Skeletal muscle satellite cell (primary cell): ENCODE results near the gene IL6ST.

ENCODE experiments used
- H3K27me3 ChIP-seq: 2 replicates; pipeline ENCODE4 v1.7.0; 2013; ENCODE audit warnings: low read length; ENCODE audit not compliant: control insufficient read depth, insufficient read depth
- H3K36me3 ChIP-seq: 2 replicates; pipeline ENCODE4 v1.7.0; 2013; ENCODE audit warnings: mild to moderate bottlenecking, control low read depth, low read length; ENCODE audit not compliant: insufficient read depth
- H3K4me1 ChIP-seq: 2 replicates; pipeline ENCODE4 v1.7.0; 2013; ENCODE audit warnings: low read length; ENCODE audit not compliant: control insufficient read depth, insufficient read depth
- H3K4me2 ChIP-seq: 2 replicates; pipeline ENCODE4 v1.7.0; 2013; ENCODE audit warnings: mild to moderate bottlenecking, low read length
- H3K4me3 ChIP-seq: 2 replicates; pipeline ENCODE4 v1.7.0; 2013; ENCODE audit warnings: low read length
- H3K9ac ChIP-seq: 2 replicates; pipeline ENCODE4 v1.7.0; 2013; ENCODE audit warnings: mild to moderate bottlenecking, low read depth, low read length, moderate library complexity
- H3K9me3 ChIP-seq: replicated peaks from 2 replicates; pipeline ENCODE4 v1.7.0; 2013; ENCODE audit warnings: mild to moderate bottlenecking, control low read depth, low read length

Gene IL6ST

DNA sequence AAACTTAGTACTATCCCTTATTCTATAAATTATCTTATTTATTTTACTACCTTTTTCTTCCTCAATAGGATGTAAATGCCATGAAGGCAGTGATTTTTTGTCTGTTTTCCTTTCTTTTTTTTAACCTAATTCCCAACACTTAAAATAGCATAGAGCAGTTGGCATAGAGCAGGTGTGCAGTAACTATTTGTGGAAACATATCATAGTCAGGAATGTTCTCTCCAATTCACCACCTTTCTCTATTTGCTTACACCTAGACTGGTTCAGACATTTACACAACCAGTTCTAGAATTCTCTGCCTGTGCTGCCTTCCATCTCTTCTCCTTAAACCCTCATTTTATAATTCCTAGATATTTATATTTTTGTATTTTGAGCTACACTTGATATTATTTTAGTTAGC is 94.0 kb downstream of the IL6ST start:
- Histone ChIP-seq H3K4me1 (peaks cover 21% of the 10 kb centered on the region), H3K9me3 (no peaks in the 10 kb centered on the region), H3K27me3 (no peaks in the 10 kb centered on the region), H3K4me3 (no peak overlapping the region), H3K36me3 (no peaks in the 10 kb centered on the region), H3K4me2 (no peak overlapping the region), H3K9ac (no peak overlapping the region)

DNA sequence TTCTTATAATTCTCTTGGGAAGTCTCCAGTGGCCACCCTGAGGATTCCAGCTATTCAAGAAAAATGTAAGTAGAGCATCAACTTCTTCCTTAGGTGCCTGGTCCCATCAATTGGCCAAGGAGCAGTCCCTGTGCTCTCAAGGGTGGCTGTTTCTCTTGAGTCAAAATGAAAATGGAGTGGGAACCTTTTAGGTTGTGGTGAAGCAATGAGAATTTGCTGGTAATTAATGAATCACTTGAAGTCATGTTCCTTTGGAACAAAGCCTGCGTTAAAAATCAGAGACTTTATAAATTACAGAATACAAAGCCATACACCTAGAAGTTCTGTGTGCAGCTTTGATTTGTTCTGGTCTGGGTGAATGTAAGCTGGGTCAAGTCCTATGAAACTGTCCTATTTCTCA is 94.7 kb downstream of the IL6ST start:
- Histone ChIP-seq H3K4me1 (peaks cover 21% of the 10 kb centered on the region), H3K4me3 (no peak overlapping the region), H3K9me3 (no peaks in the 10 kb centered on the region), H3K36me3 (no peaks in the 10 kb centered on the region), H3K9ac (no peak overlapping the region), H3K27me3 (no peaks in the 10 kb centered on the region), H3K4me2 (no peak overlapping the region)

DNA sequence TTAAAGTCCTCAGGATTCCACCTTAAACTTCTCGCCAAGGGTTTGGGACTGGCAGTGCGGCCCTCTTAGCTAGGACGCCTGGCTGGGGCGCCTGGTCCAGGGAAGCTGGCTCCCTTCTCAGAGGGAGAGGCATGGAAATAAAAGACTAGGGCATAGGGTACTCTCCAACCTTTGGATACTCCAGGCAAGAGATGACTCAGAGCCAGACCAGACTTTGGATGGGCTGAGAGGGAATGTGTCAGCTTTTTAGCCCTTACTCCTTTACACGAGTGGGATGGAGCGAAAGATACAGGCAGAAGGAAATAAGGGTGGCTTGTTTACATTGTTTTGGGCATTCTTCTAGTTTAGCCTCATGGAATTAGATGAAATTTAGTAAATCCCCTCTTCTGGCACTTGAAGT is 95.4 kb downstream of the IL6ST start:
- no peaks in the 10 kb centered on the region for H3K27me3 ChIP-seq
- no peak overlapping the region for H3K4me2 ChIP-seq
- no peak overlapping the region for H3K9ac ChIP-seq
- H3K4me1 ChIP-seq = peaks cover 21% of the 10 kb centered on the region
- no peaks in the 10 kb centered on the region for H3K9me3 ChIP-seq
- H3K36me3 ChIP-seq = no peaks in the 10 kb centered on the region
- H3K4me3 ChIP-seq = no peak overlapping the region

DNA sequence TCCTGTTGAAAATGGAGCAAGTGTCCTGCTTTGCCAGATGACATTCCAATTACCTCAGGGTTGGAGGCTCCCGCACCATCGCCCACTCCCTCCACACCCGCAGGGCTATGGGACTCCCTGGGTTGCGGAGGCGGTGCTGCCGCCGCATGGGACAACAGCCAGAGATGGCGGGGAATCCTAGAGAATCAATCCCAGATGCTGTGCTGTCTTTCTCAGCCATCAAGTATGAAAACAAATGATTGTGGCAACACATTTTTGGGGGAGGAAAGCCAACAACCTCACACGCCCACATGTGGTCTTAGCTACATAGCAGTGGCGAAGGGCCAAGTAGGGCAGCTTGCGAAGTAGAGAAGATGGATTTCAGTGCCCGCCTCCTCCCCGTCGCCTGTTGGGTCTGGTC is 96.9 kb downstream of the IL6ST start:
- H3K9ac ChIP-seq = no peak overlapping the region
- H3K4me1 ChIP-seq = peaks cover 21% of the 10 kb centered on the region
- H3K9me3 ChIP-seq = no peaks in the 10 kb centered on the region
- H3K27me3 ChIP-seq = no peaks in the 10 kb centered on the region
- H3K4me2 ChIP-seq = peak overlapping the region; percentile 77
- H3K36me3 ChIP-seq = no peaks in the 10 kb centered on the region
- H3K4me3 ChIP-seq = peak overlapping the region; percentile 58

DNA sequence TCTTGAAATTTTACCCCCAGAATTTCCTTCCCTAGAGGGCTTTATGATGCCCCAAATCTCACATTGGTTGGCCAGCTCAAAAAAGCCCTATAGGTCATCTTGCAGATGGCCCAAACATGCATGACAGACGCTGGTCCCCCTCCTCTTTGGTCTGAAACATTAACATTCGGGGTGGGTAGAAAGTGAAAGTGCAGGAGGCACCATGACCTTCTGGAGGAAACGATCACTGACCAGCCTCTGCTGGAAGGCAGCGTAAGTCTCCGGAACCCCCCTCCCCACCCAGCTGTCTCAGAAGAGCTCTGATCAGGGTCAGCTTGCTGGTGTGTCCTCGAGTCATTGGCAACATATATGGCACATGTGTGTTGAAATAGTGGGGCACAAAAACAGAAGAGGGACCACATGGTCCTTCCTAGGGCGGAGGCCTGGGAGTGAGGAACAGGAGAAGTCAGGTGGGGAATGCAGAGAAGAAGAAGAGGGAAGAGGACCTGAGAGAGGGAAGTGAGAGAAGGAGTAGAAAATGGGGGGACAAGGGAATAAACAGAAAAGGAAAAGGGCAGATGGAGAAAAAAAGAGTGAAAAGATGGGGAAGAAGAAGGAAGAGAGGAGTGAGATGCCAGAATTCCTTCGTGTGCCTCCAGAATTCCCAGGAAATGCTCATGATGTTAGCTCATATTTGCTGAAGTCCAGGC is 97.4 kb downstream of the IL6ST start:
- Histone ChIP-seq H3K27me3 (no peaks in the 10 kb centered on the region), H3K9me3 (no peaks in the 10 kb centered on the region), H3K4me1 (peaks cover 21% of the 10 kb centered on the region), H3K4me3 (peak overlapping the region; percentile 58), H3K9ac (no peak overlapping the region), H3K4me2 (peak overlapping the region; percentile 77), H3K36me3 (no peaks in the 10 kb centered on the region)

DNA sequence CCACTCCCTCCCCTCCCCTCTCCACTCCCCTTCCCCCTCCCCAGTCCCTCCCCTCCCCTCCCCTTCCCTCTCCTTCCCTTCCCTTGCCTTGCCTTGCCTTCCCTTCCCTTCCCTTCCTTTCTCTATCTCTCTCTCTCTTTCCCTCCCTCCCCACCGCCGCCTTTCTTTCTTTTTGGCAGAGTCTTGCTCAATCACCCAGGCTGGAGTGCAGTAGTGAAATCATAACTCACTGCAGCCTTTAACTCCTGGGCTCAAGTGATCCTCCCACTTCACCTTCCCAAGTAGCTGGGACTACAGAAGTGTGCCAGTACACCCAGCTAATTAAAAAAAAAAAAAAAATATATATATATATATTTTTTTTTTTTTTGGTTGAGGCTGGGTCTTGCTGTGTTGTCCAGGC is 98.1 kb downstream of the IL6ST start:
- Histone ChIP-seq H3K9me3 (no peaks in the 10 kb centered on the region), H3K9ac (no peak overlapping the region), H3K4me3 (no peak overlapping the region), H3K4me2 (no peak overlapping the region), H3K4me1 (peaks cover 21% of the 10 kb centered on the region), H3K36me3 (no peaks in the 10 kb centered on the region), H3K27me3 (no peaks in the 10 kb centered on the region)

DNA sequence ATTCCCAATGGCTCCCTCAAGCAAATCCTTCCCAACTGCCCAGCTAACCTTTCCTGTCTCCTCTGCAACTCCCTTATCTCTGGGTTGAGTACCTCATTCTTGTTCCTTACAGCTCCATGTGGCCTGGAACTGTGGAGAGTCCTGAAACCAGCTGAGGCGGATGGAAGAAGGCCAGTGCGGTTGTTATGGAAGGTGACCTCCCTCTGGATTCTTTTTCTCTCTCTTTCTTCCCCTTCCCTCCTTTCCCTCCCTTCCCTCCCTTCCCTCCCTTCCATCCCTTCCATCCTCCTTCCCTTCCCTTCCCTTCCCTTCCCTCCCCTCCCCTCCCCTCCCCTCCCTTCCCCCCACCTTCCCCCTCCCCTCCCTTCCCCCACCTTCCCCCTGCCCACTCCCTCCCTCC is 98.5 kb downstream of the IL6ST start:
- H3K36me3 ChIP-seq = no peaks in the 10 kb centered on the region
- H3K4me3 ChIP-seq = no peak overlapping the region
- no peaks in the 10 kb centered on the region for H3K9me3 ChIP-seq
- H3K4me2 ChIP-seq = no peak overlapping the region
- peaks cover 21% of the 10 kb centered on the region for H3K4me1 ChIP-seq
- H3K9ac ChIP-seq = no peak overlapping the region
- no peaks in the 10 kb centered on the region for H3K27me3 ChIP-seq

DNA sequence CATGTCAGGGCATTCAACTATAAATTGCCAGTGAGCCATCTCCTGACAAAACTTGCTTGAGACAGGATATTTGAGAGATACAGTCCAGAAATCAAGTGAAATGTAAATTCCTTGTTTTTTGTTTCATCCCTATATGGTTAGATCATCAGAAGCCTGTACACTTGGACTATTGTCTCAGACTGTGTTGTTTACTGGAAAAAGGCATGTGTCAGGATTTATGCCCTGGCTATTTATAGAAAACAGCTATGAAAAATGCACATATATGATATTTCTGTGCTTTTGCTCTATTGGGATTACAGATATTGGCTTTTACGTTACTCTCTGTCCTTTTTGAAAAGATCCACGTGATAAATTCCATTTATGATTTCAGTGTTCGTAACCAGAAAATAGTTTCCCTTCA is 99.4 kb downstream of the IL6ST start:
- Histone ChIP-seq H3K9ac (no peak overlapping the region), H3K27me3 (no peaks in the 10 kb centered on the region), H3K9me3 (no peaks in the 10 kb centered on the region), H3K36me3 (no peaks in the 10 kb centered on the region), H3K4me2 (no peak overlapping the region), H3K4me3 (no peak overlapping the region), H3K4me1 (peaks cover 21% of the 10 kb centered on the region)

DNA sequence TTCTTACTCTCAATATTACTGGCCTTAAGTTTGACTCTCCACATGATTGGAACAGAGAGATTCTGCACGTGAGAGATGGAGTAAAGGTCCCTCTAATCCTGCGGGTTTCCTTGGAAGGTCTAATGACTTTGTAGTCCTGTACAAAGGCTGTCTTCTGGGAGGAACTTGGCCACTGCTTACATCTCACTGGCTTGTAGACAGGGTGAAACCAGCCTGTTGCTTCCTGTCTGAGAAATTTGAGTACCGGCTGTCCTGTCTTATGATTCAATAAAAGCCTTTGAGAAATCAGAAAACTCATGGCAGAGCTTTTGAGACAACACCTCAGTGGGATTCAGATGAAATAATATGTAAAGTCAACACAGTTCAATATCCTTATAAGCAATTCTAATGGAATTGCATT is 100.6 kb downstream of the IL6ST start:
- H3K27me3 ChIP-seq = no peaks in the 10 kb centered on the region
- no peak overlapping the region for H3K9ac ChIP-seq

DNA sequence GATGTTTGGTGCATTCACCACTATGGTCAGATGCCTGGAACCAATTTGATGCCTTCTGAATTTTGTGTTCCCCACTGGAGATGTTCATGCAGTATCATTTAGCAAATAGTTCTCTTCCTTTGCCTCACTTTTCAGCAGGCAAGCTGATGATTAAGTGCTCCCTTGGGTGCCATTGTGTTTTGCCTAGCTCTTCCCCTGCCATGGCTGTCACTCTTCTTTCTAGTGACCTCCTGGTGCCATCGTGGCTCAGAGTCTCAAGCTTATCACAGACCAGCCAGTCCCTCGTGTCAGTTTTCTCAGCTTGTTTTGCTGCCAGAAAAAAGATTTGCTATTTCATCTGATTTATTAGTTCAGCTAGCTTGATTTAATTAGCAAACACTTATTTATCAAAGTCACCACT is 102.3 kb downstream of the IL6ST start:
- no peaks in the 10 kb centered on the region for H3K27me3 ChIP-seq
- no peak overlapping the region for H3K9ac ChIP-seq

More for the DNA sequence above, 100.6 kb downstream of the IL6ST start:
- Histone ChIP-seq H3K36me3 (no peaks in the 10 kb centered on the region), H3K4me1 (peaks cover 13% of the 10 kb centered on the region), H3K4me2 (no peak overlapping the region), H3K9me3 (no peaks in the 10 kb centered on the region), H3K4me3 (no peak overlapping the region)

DNA sequence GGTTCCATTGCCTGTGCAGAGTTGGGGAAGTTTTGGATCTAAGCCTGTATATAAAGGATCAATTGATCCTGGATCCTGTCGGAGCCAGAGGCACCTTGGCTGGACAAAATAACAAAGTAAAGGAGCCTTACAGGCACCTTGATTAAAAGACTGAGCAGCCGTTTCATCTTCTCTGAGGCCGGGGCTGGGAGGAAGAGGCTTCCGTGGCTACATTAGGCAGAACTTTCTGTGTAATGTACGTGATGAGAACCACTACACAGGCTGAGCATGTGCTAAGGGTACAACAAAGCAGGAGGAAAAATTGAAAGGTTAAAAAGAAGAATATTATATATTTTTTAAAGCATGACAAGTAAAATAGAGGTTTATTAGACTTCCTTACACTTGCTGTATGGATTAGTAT is 106.6 kb downstream of the IL6ST start:
- H3K4me1 ChIP-seq = no peaks in the 10 kb centered on the region
- H3K9me3 ChIP-seq = no peaks in the 10 kb centered on the region
- H3K9ac ChIP-seq = no peak overlapping the region
- H3K36me3 ChIP-seq = no peaks in the 10 kb centered on the region
- H3K4me2 ChIP-seq = no peak overlapping the region
- no peaks in the 10 kb centered on the region for H3K27me3 ChIP-seq
- H3K4me3 ChIP-seq = no peak overlapping the region

More for the DNA sequence above, 102.3 kb downstream of the IL6ST start:
- no peak overlapping the region for H3K4me3 ChIP-seq
- H3K4me2 ChIP-seq = no peak overlapping the region
- H3K36me3 ChIP-seq = no peaks in the 10 kb centered on the region
- H3K9me3 ChIP-seq = no peaks in the 10 kb centered on the region
- peaks cover 5% of the 10 kb centered on the region for H3K4me1 ChIP-seq

DNA sequence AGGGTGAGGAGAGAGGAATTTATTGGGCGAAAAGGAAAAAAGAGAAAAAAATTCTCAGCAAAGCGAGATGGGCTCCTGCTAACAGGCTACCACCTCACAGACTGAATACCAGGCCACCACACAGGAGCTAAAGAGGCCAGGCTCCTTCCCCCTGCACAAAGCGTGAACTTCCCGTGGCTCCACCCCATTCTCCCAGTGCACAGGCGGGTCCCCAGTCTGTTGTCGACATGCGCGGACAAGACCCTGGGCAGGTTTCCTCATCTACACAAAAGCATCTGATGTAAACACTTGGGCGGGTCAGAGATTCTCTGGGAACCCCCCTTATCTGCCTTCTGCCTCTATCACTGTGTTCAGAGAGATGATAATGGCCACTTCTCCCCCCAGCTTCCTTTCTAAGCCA is 109.4 kb downstream of the IL6ST start:
- H3K27me3 ChIP-seq = no peaks in the 10 kb centered on the region
- no peak overlapping the region for H3K9ac ChIP-seq
- no peak overlapping the region for H3K4me3 ChIP-seq
- no peaks in the 10 kb centered on the region for H3K9me3 ChIP-seq
- H3K4me1 ChIP-seq = no peaks in the 10 kb centered on the region
- no peaks in the 10 kb centered on the region for H3K36me3 ChIP-seq
- no peak overlapping the region for H3K4me2 ChIP-seq
